ENCODE measurements around the gene JPT2. TPM values are rescaled to one million over a fixed set of nuclear protein-coding genes. Genes with fewer than 3 reads are reported as not detected.
A peak's percentile ranks its signal among the peaks of the same experiment; 100 is the strongest.

Gene JPT2
- total and polyA plus RNA-seq, 2 donors (not counting 1 experiment from before 2014, with no cell fraction given) = 15.5 to 41.2 TPM

DNA sequence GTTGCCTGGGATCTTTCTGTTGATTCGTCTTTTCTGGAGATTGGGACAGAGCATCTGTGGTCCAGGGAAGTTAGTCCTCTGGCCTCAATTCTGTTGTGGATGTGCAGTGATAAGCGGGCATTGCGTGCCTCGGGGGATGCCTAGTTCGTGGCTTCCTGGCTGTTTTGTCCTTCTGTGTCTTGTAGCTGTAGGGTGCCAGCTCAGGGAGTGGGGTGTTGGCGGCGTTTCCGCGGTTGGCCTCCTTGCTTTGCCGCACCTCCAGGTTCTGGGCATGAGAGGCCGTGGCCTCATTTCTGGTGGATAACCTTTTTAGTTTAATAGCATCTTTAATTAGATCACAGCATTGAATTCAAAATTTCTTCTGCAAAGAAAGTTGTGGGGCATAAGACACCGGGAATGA is 1.4 kb upstream of the JPT2 start:
- TF ChIP-seq, protein P1, sequence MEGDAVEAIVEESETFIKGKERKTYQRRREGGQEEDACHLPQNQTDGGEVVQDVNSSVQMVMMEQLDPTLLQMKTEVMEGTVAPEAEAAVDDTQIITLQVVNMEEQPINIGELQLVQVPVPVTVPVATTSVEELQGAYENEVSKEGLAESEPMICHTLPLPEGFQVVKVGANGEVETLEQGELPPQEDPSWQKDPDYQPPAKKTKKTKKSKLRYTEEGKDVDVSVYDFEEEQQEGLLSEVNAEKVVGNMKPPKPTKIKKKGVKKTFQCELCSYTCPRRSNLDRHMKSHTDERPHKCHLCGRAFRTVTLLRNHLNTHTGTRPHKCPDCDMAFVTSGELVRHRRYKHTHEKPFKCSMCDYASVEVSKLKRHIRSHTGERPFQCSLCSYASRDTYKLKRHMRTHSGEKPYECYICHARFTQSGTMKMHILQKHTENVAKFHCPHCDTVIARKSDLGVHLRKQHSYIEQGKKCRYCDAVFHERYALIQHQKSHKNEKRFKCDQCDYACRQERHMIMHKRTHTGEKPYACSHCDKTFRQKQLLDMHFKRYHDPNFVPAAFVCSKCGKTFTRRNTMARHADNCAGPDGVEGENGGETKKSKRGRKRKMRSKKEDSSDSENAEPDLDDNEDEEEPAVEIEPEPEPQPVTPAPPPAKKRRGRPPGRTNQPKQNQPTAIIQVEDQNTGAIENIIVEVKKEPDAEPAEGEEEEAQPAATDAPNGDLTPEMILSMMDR (conservative IDR thresholded peaks at IDR 0.05 in 1 of 2, IDR thresholded peaks at IDR 0.05 in 1 of 2; ENCODE audit: low read depth in 1 of 2, low read length in 2 of 2) = no peak
- TF ChIP-seq EZH2 (IDR thresholded peaks at IDR 0.05; ENCODE audit: low read length, missing control alignments) = no peak
- DNase-seq (ENCODE audit: low read depth in 2 of 2) = no peak
- H3K27ac ChIP-seq (ENCODE audit: insufficient read depth, low read length) = no peak overlapping the region
- no peak overlapping the region for H3K4me2 ChIP-seq (ENCODE audit: extremely low read depth, insufficient read depth, low read length)
- peaks cover 7% of the 10 kb centered on the region for H3K4me1 ChIP-seq (ENCODE audit: control insufficient read depth, extremely low read depth, insufficient read depth, low read length)
- H3K79me2 ChIP-seq (ENCODE audit: control insufficient read depth, insufficient read depth, low read length) = peaks cover 33% of the 10 kb centered on the region
- H4K20me1 ChIP-seq (ENCODE audit: control insufficient read depth, extremely low read depth, insufficient read depth, low read length) = no peaks in the 10 kb centered on the region
- peaks cover 18% of the 10 kb centered on the region for H3K36me3 ChIP-seq (ENCODE audit: control insufficient read depth, insufficient read depth, low read length)
- H3K4me3 ChIP-seq (replicated peaks in 1 of 4; ENCODE audit: control extremely low read depth in 1 of 4, insufficient read depth in 1 of 4, low read depth in 3 of 4, low read length in 4 of 4) = no peak overlapping the region
- H3K9ac ChIP-seq (ENCODE audit: insufficient read depth, low read length) = no peak overlapping the region
- H3K27me3 ChIP-seq (ENCODE audit: control insufficient read depth, insufficient read depth, low read length) = no peaks in the 10 kb centered on the region
- H3K9me3 ChIP-seq (ENCODE audit: control insufficient read depth, insufficient read depth, low read depth, low read length) = no peaks in the 10 kb centered on the region
- no peak overlapping the region for H2AFZ ChIP-seq (ENCODE audit: low read length)

DNA sequence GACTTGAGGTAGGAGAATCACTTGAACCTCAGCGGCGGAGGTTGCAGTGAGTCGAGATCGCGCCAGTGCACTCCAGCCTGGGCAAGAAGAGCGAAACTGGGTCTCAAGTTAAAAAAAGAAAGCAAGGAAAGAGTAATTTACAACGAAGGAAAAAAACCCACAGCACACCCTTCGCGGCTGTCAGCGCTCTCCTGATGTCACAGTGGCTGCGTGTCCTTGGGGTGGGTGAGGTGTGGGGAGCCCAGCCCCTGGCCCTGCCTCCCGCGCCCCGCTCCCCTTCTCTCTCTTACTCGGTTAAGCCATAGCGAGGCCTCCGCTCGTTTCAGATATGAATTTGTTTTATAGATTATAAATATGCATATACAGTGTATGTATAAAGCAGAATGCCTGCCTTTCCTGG is 740 bp upstream of the JPT2 start:
- Histone ChIP-seq H3K79me2 (ENCODE audit: control insufficient read depth, insufficient read depth, low read length) (peaks cover 38% of the 10 kb centered on the region), H3K27me3 (ENCODE audit: control insufficient read depth, insufficient read depth, low read length) (no peaks in the 10 kb centered on the region), H3K4me3 (replicated peaks in 1 of 4; ENCODE audit: control extremely low read depth in 1 of 4, insufficient read depth in 1 of 4, low read depth in 3 of 4, low read length in 4 of 4) (peak overlapping the region in 2 of 4 experiments; percentile 23 to 36), H3K9me3 (ENCODE audit: control insufficient read depth, insufficient read depth, low read depth, low read length) (no peaks in the 10 kb centered on the region), H4K20me1 (ENCODE audit: control insufficient read depth, extremely low read depth, insufficient read depth, low read length) (no peaks in the 10 kb centered on the region), H3K4me1 (ENCODE audit: control insufficient read depth, extremely low read depth, insufficient read depth, low read length) (peaks cover 7% of the 10 kb centered on the region), H3K27ac (ENCODE audit: insufficient read depth, low read length) (no peak overlapping the region), H3K9ac (ENCODE audit: insufficient read depth, low read length) (no peak overlapping the region), H3K4me2 (ENCODE audit: extremely low read depth, insufficient read depth, low read length) (peak overlapping the region; percentile 64), H2AFZ (ENCODE audit: low read length) (no peak overlapping the region), H3K36me3 (ENCODE audit: control insufficient read depth, insufficient read depth, low read length) (peaks cover 16% of the 10 kb centered on the region)
- DNase-seq (ENCODE audit: low read depth in 2 of 2) = no peak
- TF ChIP-seq, protein P1 (conservative IDR thresholded peaks at IDR 0.05 in 1 of 2, IDR thresholded peaks at IDR 0.05 in 1 of 2; ENCODE audit: low read depth in 1 of 2, low read length in 2 of 2) = no peak
- TF ChIP-seq EZH2 (IDR thresholded peaks at IDR 0.05; ENCODE audit: low read length, missing control alignments) = no peak

DNA sequence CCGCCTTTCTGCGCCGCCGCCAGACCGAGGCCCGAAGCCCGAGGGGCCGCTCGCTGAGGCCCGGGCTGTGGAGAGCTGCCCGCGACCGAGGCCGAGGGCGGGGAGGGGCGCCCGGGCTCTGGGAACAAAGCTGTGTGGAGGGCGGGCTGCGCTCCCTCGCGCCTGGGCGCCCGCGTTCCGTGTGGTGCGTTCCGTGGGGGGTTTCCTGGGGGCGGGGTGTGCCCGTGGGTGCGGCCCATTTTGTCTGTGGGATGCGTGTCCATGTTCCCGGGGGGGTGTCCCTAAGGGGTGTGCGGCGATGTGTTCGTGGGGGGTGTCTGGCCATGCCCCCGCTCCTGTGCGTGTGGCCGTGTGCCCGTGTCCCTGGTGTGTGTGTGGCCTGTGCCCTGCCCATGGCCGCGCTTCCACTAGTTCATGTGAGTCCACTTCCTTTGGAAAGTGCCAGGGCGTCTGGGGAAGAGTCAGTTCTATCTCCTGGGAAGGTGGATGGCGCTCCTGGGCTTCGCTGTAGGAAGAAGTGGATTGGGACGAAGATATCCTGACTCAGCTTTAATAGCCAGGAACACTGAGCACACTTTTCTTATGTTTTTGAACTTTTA is 520 bp downstream of the JPT2 start:
- peak; percentile 31 to 44 for DNase-seq (ENCODE audit: low read depth in 2 of 2)
- H3K9me3 ChIP-seq (ENCODE audit: control insufficient read depth, insufficient read depth, low read depth, low read length) = no peaks in the 10 kb centered on the region
- TF ChIP-seq EZH2 (IDR thresholded peaks at IDR 0.05; ENCODE audit: low read length, missing control alignments) = no peak
- TF ChIP-seq, protein P1 (conservative IDR thresholded peaks at IDR 0.05 in 1 of 2, IDR thresholded peaks at IDR 0.05 in 1 of 2; ENCODE audit: low read depth in 1 of 2, low read length in 2 of 2) = no peak
- H3K9ac ChIP-seq (ENCODE audit: insufficient read depth, low read length) = peak overlapping the region; percentile 69
- H3K4me1 ChIP-seq (ENCODE audit: control insufficient read depth, extremely low read depth, insufficient read depth, low read length) = peaks cover 7% of the 10 kb centered on the region
- H2AFZ ChIP-seq (ENCODE audit: low read length) = peak overlapping the region; percentile 50
- peak overlapping the region; percentile 72 to 85 (median 77) for H3K4me3 ChIP-seq (replicated peaks in 1 of 4; ENCODE audit: control extremely low read depth in 1 of 4, insufficient read depth in 1 of 4, low read depth in 3 of 4, low read length in 4 of 4)
- peaks cover 8% of the 10 kb centered on the region for H3K36me3 ChIP-seq (ENCODE audit: control insufficient read depth, insufficient read depth, low read length)
- H3K27ac ChIP-seq (ENCODE audit: insufficient read depth, low read length) = peak overlapping the region; percentile 59
- peak overlapping the region; percentile 92 for H3K4me2 ChIP-seq (ENCODE audit: extremely low read depth, insufficient read depth, low read length)
- H3K27me3 ChIP-seq (ENCODE audit: control insufficient read depth, insufficient read depth, low read length) = no peaks in the 10 kb centered on the region
- no peaks in the 10 kb centered on the region for H4K20me1 ChIP-seq (ENCODE audit: control insufficient read depth, extremely low read depth, insufficient read depth, low read length)
- peaks cover 44% of the 10 kb centered on the region for H3K79me2 ChIP-seq (ENCODE audit: control insufficient read depth, insufficient read depth, low read length)
